Peyer's patch (tissue), 4 donors: ENCODE data around the gene RABGAP1. TPM values are rescaled to one million over a fixed set of nuclear protein-coding genes. Genes with fewer than 3 reads are reported as not detected.
"Not testable (repeated sequence)": the region's sequence is repeated elsewhere in the genome, so short reads cannot be mapped to it uniquely, and the experiment has no call there.

Experiments
- DNase-seq, 3 donors: peaks; one replicate each; pipeline ENCODE4 v3.0.0-alpha.2; 2017 to 2019
- H3K27ac ChIP-seq, 4 donors: fragments of 200-600 bp; sonication (generic); one replicate each; pipeline ENCODE4 v1.5.1; 2016 to 2019
- H3K27me3 ChIP-seq, 2 donors: fragments of 200-600 bp; sonication (generic); one replicate each; pipeline ENCODE4 v1.5.1; 2019
- H3K36me3 ChIP-seq, 3 donors: fragments of 200-600 bp; sonication (generic); one replicate each; pipeline ENCODE4 v1.5.1; 2016 to 2019
- H3K4me1 ChIP-seq, 4 donors: fragments of 200-600 bp; sonication (generic); one replicate each; pipeline ENCODE4 v1.5.1; 2016 to 2019
- H3K4me3 ChIP-seq, 4 donors: fragments of 200-600 bp; sonication (generic); 1 replicate in 3 of 4; 2 replicates in 1 of 4; pipeline ENCODE4 v1.5.1; 2016 to 2019; ENCODE audit warnings: mild to moderate bottlenecking in 1 of 4
- H3K9me3 ChIP-seq, 4 donors: fragments of 200-600 bp; sonication (generic); one replicate each; pipeline ENCODE4 v1.5.1; 2016 to 2019; ENCODE audit warnings: mild to moderate bottlenecking in 1 of 4
- POLR2A ChIP-seq, 2 donors: fragments of 450-650 bp; IDR thresholded peaks; one replicate each; pipeline ENCODE4 v1.5.1; 2017; ENCODE audit warnings: antibody characterized with exemption in 2 of 2, mild to moderate bottlenecking in 2 of 2, moderate library complexity in 2 of 2
- total RNA-seq, 4 donors: library from RNA; depleted of rRNA; stranded (reverse); fragments of >200 nt; gene quantifications; one replicate each; pipeline ENCODE4 v1.1.0, GENCODE V29; 2016
- TF ChIP-seq, protein P1 (sequence below), 6 experiments: fragments of 450-650 bp in 4 of 6; fragments of 200-600 bp in 2 of 6; sonication (generic) in 1 of 6; IDR thresholded peaks; one replicate each; pipeline ENCODE4 v1.5.1; 2017 to 2019; ENCODE audit warnings: antibody characterized with exemption in 6 of 6, mild to moderate bottlenecking in 3 of 6, moderate library complexity in 1 of 6

The RABGAP1 gene
- 10 to 100 TPM; 45.0 to 92.4 (median 49.7) TPM for total RNA-seq

DNA sequence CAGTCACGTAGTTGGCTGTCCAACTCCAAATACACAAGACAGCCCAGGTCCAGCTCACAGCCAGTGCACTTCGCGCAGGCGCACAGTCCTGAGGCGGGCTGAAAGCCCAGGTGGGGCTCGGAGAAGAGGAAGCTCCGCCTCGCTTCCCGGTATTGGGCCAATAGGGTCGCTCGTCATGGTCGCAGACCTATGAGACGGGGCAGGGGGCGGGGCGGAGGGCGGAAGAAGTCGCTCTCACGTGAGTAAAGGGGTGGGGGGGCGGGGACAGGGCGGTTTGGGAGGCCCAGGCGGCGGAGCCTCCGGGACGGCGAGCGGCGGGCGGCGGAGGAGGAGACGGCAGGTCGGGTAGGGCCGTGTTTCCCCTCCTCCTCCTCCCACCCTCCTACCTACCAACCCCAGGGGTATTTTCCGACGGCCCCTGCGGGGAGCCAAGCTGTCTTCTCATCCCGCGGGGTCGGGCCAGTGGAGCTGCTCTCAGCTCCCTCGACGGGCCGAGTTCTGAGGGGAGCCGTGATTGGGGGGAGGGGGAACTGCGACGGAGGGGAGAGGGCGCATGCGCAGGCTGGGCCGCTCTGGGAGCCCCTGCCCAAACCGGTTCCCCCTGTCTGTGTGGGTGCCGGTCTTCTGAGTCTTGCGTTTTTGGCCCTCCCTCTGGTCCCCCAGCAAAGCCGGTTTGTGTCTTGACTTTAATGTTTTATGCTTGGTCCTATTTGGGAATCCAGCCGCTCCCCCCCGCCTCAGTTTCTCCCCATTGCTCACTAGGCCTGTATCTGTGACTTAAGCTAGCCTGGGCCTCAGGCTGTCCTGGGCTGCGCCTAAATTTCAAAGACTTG, at the start of gene RABGAP1:
Gene RABGAP1 (plus strand): TSS at position 272 of the 833 bp plus-strand sequence. CDS start 16,040 bp downstream, outside the sequence.
- Histone ChIP-seq H3K36me3 (peaks cover 0 to 22% (median 0%) of the 10 kb centered on the region in 3 donors), H3K27ac (peak within 1 kb of the TSS; percentile 83 to 92 (median 84)), H3K9me3 (no peaks in the 10 kb centered on the region), H3K27me3 (no peaks in the 10 kb centered on the region), H3K4me1 (peaks cover 0 to 30% (median 7%) of the 10 kb centered on the region in 4 donors), H3K4me3 (peak within 1 kb of the TSS; percentile 83 to 98 (median 90))
- DNase-seq: peak; percentile 99 to 100 (median 99)
- TF ChIP-seq, protein P1, sequence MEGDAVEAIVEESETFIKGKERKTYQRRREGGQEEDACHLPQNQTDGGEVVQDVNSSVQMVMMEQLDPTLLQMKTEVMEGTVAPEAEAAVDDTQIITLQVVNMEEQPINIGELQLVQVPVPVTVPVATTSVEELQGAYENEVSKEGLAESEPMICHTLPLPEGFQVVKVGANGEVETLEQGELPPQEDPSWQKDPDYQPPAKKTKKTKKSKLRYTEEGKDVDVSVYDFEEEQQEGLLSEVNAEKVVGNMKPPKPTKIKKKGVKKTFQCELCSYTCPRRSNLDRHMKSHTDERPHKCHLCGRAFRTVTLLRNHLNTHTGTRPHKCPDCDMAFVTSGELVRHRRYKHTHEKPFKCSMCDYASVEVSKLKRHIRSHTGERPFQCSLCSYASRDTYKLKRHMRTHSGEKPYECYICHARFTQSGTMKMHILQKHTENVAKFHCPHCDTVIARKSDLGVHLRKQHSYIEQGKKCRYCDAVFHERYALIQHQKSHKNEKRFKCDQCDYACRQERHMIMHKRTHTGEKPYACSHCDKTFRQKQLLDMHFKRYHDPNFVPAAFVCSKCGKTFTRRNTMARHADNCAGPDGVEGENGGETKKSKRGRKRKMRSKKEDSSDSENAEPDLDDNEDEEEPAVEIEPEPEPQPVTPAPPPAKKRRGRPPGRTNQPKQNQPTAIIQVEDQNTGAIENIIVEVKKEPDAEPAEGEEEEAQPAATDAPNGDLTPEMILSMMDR (IDR thresholded peaks at IDR 0.05): no peak
- TF ChIP-seq POLR2A (IDR thresholded peaks at IDR 0.05): peak; percentile 68 to 74

DNA sequence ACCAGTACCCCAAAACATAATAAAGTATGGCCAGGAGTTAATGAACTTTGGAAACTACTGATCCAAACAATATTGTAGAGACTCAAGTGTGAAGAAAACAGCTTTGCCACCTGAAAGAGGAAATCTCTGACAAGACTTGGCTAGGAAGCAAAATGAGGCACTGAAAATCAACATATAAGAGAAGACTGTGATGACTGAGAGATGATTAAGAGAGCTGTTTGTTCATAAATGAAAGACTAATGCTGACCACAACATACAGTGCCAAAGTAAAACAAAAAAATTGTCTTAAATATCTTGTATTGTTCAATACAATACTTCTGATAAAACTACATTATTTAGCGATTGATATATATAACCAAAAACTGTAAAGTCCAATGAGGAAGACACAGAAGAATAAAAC, 42.9 kb upstream of the RABGAP1 start:
- no peak overlapping the region for H3K4me3 ChIP-seq
- no peak overlapping the region for H3K27ac ChIP-seq
- TF ChIP-seq, protein P1 (IDR thresholded peaks at IDR 0.05): no peak
- TF ChIP-seq POLR2A (IDR thresholded peaks at IDR 0.05): no peak
- H3K36me3 ChIP-seq: peaks cover 0 to 26% (median 0%) of the 10 kb centered on the region in 3 donors
- no peak for DNase-seq
- H3K27me3 ChIP-seq: no peaks in the 10 kb centered on the region
- no peaks in the 10 kb centered on the region for H3K9me3 ChIP-seq
- H3K4me1 ChIP-seq: peaks cover 0 to 12% (median 5%) of the 10 kb centered on the region in 4 donors

DNA sequence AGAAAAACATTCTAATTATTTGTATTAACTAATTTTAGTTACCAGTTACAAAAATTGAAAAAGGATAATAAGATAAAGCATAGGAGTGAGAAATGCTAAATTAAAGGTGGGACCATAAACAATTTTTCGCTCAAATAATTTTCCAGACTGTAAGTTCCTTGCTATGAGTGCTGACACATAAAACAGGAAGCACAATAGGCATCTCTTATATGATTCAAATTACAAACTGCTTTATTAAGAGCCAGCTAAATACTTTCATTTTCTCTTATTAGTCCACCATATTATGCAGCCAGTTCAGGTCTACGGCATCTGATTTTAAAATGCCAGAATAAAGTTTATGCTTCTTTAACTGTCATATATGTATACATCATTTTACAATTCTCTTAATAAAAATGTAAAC, 40.0 kb upstream of the RABGAP1 start:
- Histone ChIP-seq H3K4me3 (no peak overlapping the region), H3K9me3 (no peaks in the 10 kb centered on the region), H3K4me1 (peaks cover 0 to 23% (median 7%) of the 10 kb centered on the region in 4 donors), H3K27ac (peak overlapping the region in 1 of 4 donors; percentile 27), H3K27me3 (no peaks in the 10 kb centered on the region), H3K36me3 (no peaks in the 10 kb centered on the region)
- no peak for DNase-seq
- TF ChIP-seq, protein P1 (IDR thresholded peaks at IDR 0.05): no peak
- TF ChIP-seq POLR2A (IDR thresholded peaks at IDR 0.05): no peak

DNA sequence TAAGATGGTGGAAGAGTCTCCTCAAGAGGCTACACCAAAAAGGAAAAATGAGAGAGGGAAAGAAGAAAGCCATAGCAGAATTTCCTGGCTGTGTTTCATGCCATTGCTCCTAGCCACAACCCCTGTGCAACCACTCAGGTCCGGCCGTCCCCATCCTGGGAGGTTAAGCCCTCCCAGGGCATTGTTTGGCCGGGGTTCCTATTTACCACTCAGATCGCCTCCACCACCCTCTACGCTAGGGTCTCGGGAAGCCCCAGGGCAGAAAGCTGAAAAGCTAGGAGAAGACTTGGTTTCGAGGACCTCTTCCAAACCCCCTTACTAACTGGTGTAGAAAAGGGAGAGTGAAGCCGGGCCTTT, 36.4 kb upstream of the RABGAP1 start:
- Histone ChIP-seq H3K4me1 (peaks cover 0 to 19% (median 7%) of the 10 kb centered on the region in 4 donors), H3K36me3 (no peaks in the 10 kb centered on the region), H3K27me3 (no peaks in the 10 kb centered on the region), H3K27ac (peak overlapping the region; percentile 91 to 96 (median 94)), H3K9me3 (no peaks in the 10 kb centered on the region), H3K4me3 (peak overlapping the region; percentile 66 to 96 (median 89))
- DNase-seq: peak in 2 of 3 donors; percentile 27 to 59
- no peak for TF ChIP-seq POLR2A (IDR thresholded peaks at IDR 0.05)
- TF ChIP-seq, protein P1 (IDR thresholded peaks at IDR 0.05): no peak

DNA sequence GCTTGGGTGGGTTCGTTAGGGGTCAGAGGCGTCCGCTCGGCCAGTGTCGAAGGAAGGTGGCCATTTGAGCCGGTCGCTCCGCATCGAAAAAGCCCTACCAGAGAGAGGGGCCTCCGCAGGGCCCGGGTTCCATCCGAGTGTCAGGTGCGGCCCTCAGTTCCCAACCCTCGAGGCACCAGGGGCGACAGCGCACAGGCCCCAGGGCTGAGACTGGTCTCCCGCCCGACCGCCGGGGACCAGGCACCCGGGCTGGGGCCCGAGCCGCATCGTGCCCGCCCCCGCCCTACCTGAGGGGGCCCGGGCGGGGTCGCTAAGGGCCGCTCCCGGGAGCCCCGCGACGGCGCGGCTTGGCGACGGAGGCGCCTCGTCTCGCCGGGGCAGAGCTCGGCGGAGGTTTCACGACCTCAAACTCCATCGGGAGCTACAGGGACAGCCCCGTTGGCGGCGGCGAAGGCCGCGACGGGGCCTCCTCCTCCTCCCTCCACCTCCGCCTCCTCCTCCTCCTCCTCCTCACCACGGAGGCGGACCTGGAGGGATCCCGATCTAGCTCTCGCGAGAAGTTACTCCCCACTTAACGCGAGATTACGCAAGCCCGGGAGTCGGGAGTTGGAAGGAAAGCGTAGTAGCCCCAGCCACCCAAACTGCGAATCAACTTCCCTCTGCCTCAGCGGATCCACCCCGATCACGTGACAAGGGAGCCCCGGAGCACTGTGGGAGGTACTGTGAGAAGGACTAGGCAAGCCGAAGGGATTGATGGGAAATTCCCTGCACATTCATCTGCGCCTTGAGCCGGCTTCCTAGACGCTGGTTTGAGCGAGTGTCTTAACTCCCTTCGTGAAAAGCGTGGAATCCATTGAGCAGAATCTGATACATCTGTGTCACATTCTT, 35.8 kb upstream of the RABGAP1 start, which contains the start of gene RC3H2:
Gene RC3H2 (minus strand): TSS at position 537 of the 888 bp plus-strand sequence. CDS start 7,850 bp downstream, outside the sequence.
- H3K4me3 ChIP-seq: peak within 1 kb of the TSS; percentile 66 to 96 (median 89)
- peaks cover 0 to 6% (median 0%) of the 10 kb centered on the region in 3 donors for H3K36me3 ChIP-seq
- TF ChIP-seq, protein P1 (IDR thresholded peaks at IDR 0.05): no peak
- TF ChIP-seq POLR2A (IDR thresholded peaks at IDR 0.05): peak; percentile 91 to 94
- H3K9me3 ChIP-seq: no peaks in the 10 kb centered on the region
- peaks cover 0 to 19% (median 7%) of the 10 kb centered on the region in 4 donors for H3K4me1 ChIP-seq
- DNase-seq: peak; percentile 95 to 99 (median 95)
- H3K27ac ChIP-seq: peak within 1 kb of the TSS; percentile 91 to 96 (median 94)
- H3K27me3 ChIP-seq: no peaks in the 10 kb centered on the region

DNA sequence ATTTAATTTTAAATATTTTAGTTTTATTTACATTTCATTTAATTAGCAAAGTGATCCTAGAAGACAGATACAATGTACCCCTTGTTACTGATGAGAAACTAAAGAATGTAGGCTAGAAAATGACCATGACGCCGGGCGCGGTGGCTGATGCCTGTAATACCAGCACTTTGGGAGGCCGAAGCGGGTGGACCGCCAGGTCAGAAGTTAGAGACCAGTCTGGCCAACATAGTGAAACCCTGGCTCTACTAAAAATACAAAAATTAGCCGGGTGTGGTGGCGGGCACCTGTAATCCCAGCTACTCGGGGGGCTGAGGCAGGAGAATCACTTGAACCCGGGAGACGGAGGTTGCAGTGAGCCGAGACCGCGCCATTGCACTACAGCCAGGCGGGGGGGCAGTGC, 34.7 kb upstream of the RABGAP1 start:
- H3K27ac ChIP-seq: peak overlapping the region in 1 of 4 donors; percentile 96
- H3K4me1 ChIP-seq: peaks cover 0 to 14% (median 7%) of the 10 kb centered on the region in 4 donors

More for the DNA sequence above, 34.7 kb upstream of the RABGAP1 start:
- not testable (repeated sequence) for H3K27me3 ChIP-seq, H3K4me3 ChIP-seq, DNase-seq, H3K9me3 ChIP-seq
- H3K36me3 ChIP-seq: peaks cover 0 to 15% (median 0%) of the 10 kb centered on the region in 3 donors
